ENCODE results near the gene PRAMEF20.
"Not testable (repeated sequence)": the region's sequence is repeated elsewhere in the genome, so short reads cannot be mapped to it uniquely, and the experiment has no call there.

PRAMEF20 gene

GRCh38 chr1:13407811-13408210, 2.4 kb upstream of the PRAMEF20 start:
- Histone ChIP-seq H3K4me3 (replicated peaks; ENCODE audit: low read depth, low read length) (no peak overlapping the region), H3K36me3 (ENCODE audit: control insufficient read depth, insufficient read depth, low read length) (no peaks in the 10 kb centered on the region), H3K27me3 (replicated peaks; ENCODE audit: control insufficient read depth, insufficient read depth, low read length) (no peaks in the 10 kb centered on the region)
- TF ChIP-seq, protein P1, sequence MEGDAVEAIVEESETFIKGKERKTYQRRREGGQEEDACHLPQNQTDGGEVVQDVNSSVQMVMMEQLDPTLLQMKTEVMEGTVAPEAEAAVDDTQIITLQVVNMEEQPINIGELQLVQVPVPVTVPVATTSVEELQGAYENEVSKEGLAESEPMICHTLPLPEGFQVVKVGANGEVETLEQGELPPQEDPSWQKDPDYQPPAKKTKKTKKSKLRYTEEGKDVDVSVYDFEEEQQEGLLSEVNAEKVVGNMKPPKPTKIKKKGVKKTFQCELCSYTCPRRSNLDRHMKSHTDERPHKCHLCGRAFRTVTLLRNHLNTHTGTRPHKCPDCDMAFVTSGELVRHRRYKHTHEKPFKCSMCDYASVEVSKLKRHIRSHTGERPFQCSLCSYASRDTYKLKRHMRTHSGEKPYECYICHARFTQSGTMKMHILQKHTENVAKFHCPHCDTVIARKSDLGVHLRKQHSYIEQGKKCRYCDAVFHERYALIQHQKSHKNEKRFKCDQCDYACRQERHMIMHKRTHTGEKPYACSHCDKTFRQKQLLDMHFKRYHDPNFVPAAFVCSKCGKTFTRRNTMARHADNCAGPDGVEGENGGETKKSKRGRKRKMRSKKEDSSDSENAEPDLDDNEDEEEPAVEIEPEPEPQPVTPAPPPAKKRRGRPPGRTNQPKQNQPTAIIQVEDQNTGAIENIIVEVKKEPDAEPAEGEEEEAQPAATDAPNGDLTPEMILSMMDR (IDR thresholded peaks at IDR 0.05; ENCODE audit: insufficient read depth, low read length, poor library complexity, severe bottlenecking): no peak
- DNase-seq (ENCODE audit: extremely low read depth, insufficient read length): no peak

DNA sequence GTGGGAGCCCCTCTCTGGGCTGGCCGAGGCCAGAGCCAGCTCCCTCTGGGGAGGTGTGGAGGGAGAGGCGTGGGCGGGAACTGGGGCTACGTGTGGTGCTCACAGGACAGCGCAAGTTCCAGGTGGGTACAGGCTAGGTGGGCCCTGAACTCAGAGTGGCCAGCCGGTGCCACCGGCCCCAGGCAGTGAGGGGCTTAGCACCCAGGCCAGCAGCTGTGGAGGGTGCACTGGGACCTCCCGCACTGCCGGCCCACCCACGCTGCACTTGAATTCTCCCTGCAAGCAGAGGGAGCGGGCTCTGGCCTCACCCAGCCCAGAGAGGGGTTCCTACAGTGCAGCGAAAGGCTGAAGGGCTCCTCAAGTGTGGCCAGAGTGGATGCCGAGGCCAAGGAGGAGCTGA, 20.2 kb downstream of the PRAMEF20 start:
- DNase-seq (ENCODE audit: extremely low read depth, insufficient read length): no peak
- H3K36me3 ChIP-seq (ENCODE audit: control insufficient read depth, insufficient read depth, low read length): no peaks in the 10 kb centered on the region
- H3K4me3 ChIP-seq (replicated peaks; ENCODE audit: low read depth, low read length): no peak overlapping the region
- H3K27me3 ChIP-seq (replicated peaks; ENCODE audit: control insufficient read depth, insufficient read depth, low read length): no peaks in the 10 kb centered on the region
- TF ChIP-seq, protein P1 (IDR thresholded peaks at IDR 0.05; ENCODE audit: insufficient read depth, low read length, poor library complexity, severe bottlenecking): no peak

- no peak for DNase-seq (ENCODE audit: extremely low read depth, insufficient read length)
- TF ChIP-seq, protein P1 (IDR thresholded peaks at IDR 0.05; ENCODE audit: insufficient read depth, low read length, poor library complexity, severe bottlenecking): no peak
- H3K4me3 ChIP-seq (replicated peaks; ENCODE audit: low read depth, low read length): no peak overlapping the region
These were observed 22.0 kb downstream of the PRAMEF20 start for GRCh38 chr1:13432251-13432650.

GRCh38 chr1:13433694-13434358, 23.6 kb downstream of the PRAMEF20 start:
- not testable (repeated sequence) for H3K27me3 ChIP-seq (replicated peaks; ENCODE audit: control insufficient read depth, insufficient read depth, low read length); H3K4me3 ChIP-seq (replicated peaks; ENCODE audit: low read depth, low read length); H3K36me3 ChIP-seq (ENCODE audit: control insufficient read depth, insufficient read depth, low read length); DNase-seq (ENCODE audit: extremely low read depth, insufficient read length)

More at GRCh38 chr1:13432251-13432650, 22.0 kb downstream of the PRAMEF20 start:
- H3K36me3 ChIP-seq (ENCODE audit: control insufficient read depth, insufficient read depth, low read length): no peaks in the 10 kb centered on the region
- H3K27me3 ChIP-seq (replicated peaks; ENCODE audit: control insufficient read depth, insufficient read depth, low read length): no peaks in the 10 kb centered on the region

GRCh38 chr1:13435458-13435857, 25.2 kb downstream of the PRAMEF20 start:
- TF ChIP-seq, protein P1 (IDR thresholded peaks at IDR 0.05; ENCODE audit: insufficient read depth, low read length, poor library complexity, severe bottlenecking): no peak
- Histone ChIP-seq H3K36me3 (ENCODE audit: control insufficient read depth, insufficient read depth, low read length) (no peaks in the 10 kb centered on the region), H3K27me3 (replicated peaks; ENCODE audit: control insufficient read depth, insufficient read depth, low read length) (no peaks in the 10 kb centered on the region), H3K4me3 (replicated peaks; ENCODE audit: low read depth, low read length) (no peak overlapping the region)
- no peak for DNase-seq (ENCODE audit: extremely low read depth, insufficient read length)

DNA sequence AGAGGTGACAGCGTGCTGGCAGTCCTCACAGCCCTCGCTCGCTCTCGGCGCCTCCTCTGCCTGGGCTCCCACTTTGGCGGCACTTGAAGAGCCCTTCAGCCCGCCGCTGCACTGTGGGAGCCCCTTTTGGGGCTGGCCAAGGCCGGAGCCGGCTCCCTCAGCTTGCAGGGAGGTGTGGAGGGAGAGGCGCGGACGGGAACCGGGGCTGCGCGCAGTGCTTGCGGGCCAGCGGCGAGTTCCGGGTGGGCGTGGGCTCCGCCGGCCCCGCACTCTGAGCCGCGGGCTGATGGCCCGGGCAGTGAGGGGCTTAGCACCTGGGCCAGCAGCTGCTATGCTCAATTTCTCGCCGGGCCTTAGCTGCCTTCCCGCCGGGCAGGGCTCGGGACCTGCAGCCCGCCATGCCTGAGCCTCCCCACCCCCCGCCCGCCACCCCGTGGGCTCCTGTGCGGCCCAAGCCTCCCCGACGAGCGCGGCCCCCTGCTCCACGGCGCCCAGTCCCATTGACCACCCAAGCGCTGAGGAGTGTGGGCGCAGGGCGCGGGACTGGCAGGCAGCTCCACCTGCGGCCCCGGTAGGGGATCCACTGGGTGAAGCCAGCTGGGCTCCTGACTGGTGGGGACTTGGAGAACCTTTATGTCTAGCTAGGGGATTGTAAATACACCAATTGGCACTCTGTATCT, 29.0 kb downstream of the PRAMEF20 start:
- not testable (repeated sequence) for DNase-seq (ENCODE audit: extremely low read depth, insufficient read length); H3K27me3 ChIP-seq (replicated peaks; ENCODE audit: control insufficient read depth, insufficient read depth, low read length); H3K4me3 ChIP-seq (replicated peaks; ENCODE audit: low read depth, low read length); H3K36me3 ChIP-seq (ENCODE audit: control insufficient read depth, insufficient read depth, low read length)

Measured in GM06990 (cell line).